Endothelial cell of umbilical vein (primary cell): ENCODE data around the gene ADRM1. TPM values are rescaled to one million over a fixed set of nuclear protein-coding genes. Genes with fewer than 3 reads are reported as not detected.

ENCODE experiments used
- BruUV-seq: library from RNA; stranded (reverse); fragments of 400-500 nt; replicated peaks from 2 replicates; lab custom pipeline; 2021; lab: Mats Ljungman, UMichigan
- CTCF ChIA-PET: fragments of 300-600, 350-600 bp; sonication (Branson Sonifier 250); formaldehyde crosslinking; loops from one replicate; lab custom pipeline; 2021; ENCODE audit warnings: antibody characterized with exemption, inconsistent platforms; lab: Charles Lee
- POLR2A ChIA-PET: fragments of 300-600, 350-600 bp; sonication (Branson Sonifier 250); formaldehyde crosslinking; loops from one replicate; lab custom pipeline; 2021; ENCODE audit warnings: antibody characterized with exemption, inconsistent platforms; lab: Charles Lee
- DNase-seq: peaks from one replicate; pipeline ENCODE4 v3.0.0-alpha.2; 2011; ENCODE audit warnings: low read depth, low spot score
- FAIRE-seq: peaks from 2 replicates; lab custom pipeline; 2011; peaks lifted over from hg19 to GRCh38; lab: Jason Lieb, UNC
- H2AFZ ChIP-seq: 2 replicates; pipeline ENCODE4 v1.6.0; 2012; ENCODE audit warnings: low read depth, low read length, control low read depth, inconsistent platforms
- H3K27ac ChIP-seq: 2 replicates; pipeline ENCODE4 v1.5.1; 2011; ENCODE audit warnings: low read depth, mild to moderate bottlenecking, control low read depth, low read length, moderate library complexity; ENCODE audit not compliant: insufficient read depth
- H3K27me3 ChIP-seq, 2 experiments: 2 replicates each; pipeline versions ENCODE4 v1.6.0 to v1.6.1; 2011; ENCODE audit warnings: low read length in 2 of 2, mixed read lengths in 1 of 2; ENCODE audit not compliant: control insufficient read depth in 2 of 2, insufficient read depth in 2 of 2
- H3K36me3 ChIP-seq, 2 experiments: 2 replicates in 1 of 2; 3 replicates in 1 of 2; pipeline ENCODE4 v1.5.1; 2011; ENCODE audit warnings: low read length in 2 of 2, mild to moderate bottlenecking in 1 of 2, moderate library complexity in 1 of 2; ENCODE audit not compliant: control insufficient read depth in 2 of 2, insufficient read depth in 2 of 2; ENCODE audit errors: extremely low read depth in 1 of 2
- H3K4me1 ChIP-seq: 3 replicates; pipeline ENCODE4 v1.5.1; 2011; ENCODE audit warnings: mild to moderate bottlenecking, low read length; ENCODE audit not compliant: control insufficient read depth, insufficient read depth; ENCODE audit errors: extremely low read depth
- H3K4me2 ChIP-seq: 2 replicates; pipeline ENCODE4 v1.6.1; 2011; ENCODE audit warnings: low read length, control low read depth, mixed read lengths; ENCODE audit not compliant: insufficient read depth
- H3K4me3 ChIP-seq, 3 experiments: fragments of 200-600 bp in 1 of 3; sonication (generic), shearing (Covaris generic) in 1 of 3; replicated peaks in 1 of 3; 2 replicates each; pipeline ENCODE4 v1.5.1; 2011 to 2016; ENCODE audit warnings: control low read depth in 3 of 3, low read length in 3 of 3, mild to moderate bottlenecking in 2 of 3, inconsistent platforms in 1 of 3, low read depth in 1 of 3, moderate library complexity in 1 of 3; ENCODE audit not compliant: insufficient read depth in 1 of 3
- H3K79me2 ChIP-seq: 2 replicates; pipeline ENCODE4 v1.6.0; 2012; ENCODE audit warnings: low read length, inconsistent platforms; ENCODE audit not compliant: control insufficient read depth, insufficient read depth
- H3K9ac ChIP-seq: replicated peaks from 2 replicates; pipeline ENCODE3; 2011; ENCODE audit warnings: low read length, control low read depth; ENCODE audit not compliant: insufficient read depth; ENCODE audit errors: extremely low read depth
- H3K9me1 ChIP-seq: replicated peaks from 3 replicates; pipeline ENCODE4 v1.6.0; 2011; ENCODE audit warnings: mild to moderate bottlenecking, low read length; ENCODE audit not compliant: control insufficient read depth, insufficient read depth; ENCODE audit errors: extremely low read depth
- H3K9me3 ChIP-seq: replicated peaks from 2 replicates; pipeline ENCODE4 v1.5.1; 2012; ENCODE audit warnings: low read length, inconsistent platforms; ENCODE audit not compliant: control insufficient read depth, insufficient read depth
- H4K20me1 ChIP-seq: replicated peaks from 2 replicates; pipeline ENCODE3; 2011; ENCODE audit warnings: mild to moderate bottlenecking, low read length; ENCODE audit not compliant: control insufficient read depth, insufficient read depth; ENCODE audit errors: extremely low read depth
- CTCF ChIP-seq, 2 donors: IDR thresholded peaks; 1 replicate in 1 of 2; 2 replicates in 1 of 2; pipeline ENCODE4 v1.5.1; 2011; ENCODE audit warnings: low read length in 2 of 2, mild to moderate bottlenecking in 2 of 2, moderate library complexity in 2 of 2, control low read depth in 1 of 2, inconsistent platforms in 1 of 2, low read depth in 1 of 2; ENCODE audit not compliant: insufficient read depth in 1 of 2; ENCODE audit errors: extremely low read depth in 1 of 2
- EZH2 ChIP-seq: IDR thresholded peaks from 2 replicates; pipeline ENCODE4 v1.6.1; 2012; ENCODE audit warnings: borderline replicate concordance, low read depth, mild to moderate bottlenecking, moderate library complexity, low read length, inconsistent platforms; ENCODE audit not compliant: severe bottlenecking
- FOS ChIP-seq: IDR thresholded peaks from 2 replicates; pipeline ENCODE4 v1.6.1; 2011; ENCODE audit warnings: mild to moderate bottlenecking, low read length, moderate library complexity, borderline replicate concordance; ENCODE audit not compliant: insufficient read depth
- GATA2 ChIP-seq: IDR thresholded peaks from 2 replicates; pipeline ENCODE4 v1.7.0; 2011; ENCODE audit warnings: low read depth, mild to moderate bottlenecking, moderate library complexity, mixed read lengths, low read length; ENCODE audit not compliant: insufficient read length, insufficient read depth
- JUN ChIP-seq: IDR thresholded peaks from 2 replicates; pipeline ENCODE4 v1.6.1; 2011; ENCODE audit warnings: borderline replicate concordance, low read depth; ENCODE audit not compliant: insufficient read length, insufficient read depth
- MAX ChIP-seq: IDR thresholded peaks from 2 replicates; pipeline ENCODE4 v1.6.1; 2011; ENCODE audit not compliant: insufficient read depth, insufficient read length
- MYC ChIP-seq: IDR thresholded peaks from one replicate; pipeline ENCODE4 v1.6.1; 2011; ENCODE audit warnings: mild to moderate bottlenecking, low read depth, low read length
- POLR2A ChIP-seq: IDR thresholded peaks from 2 replicates; pipeline ENCODE4 v1.6.1; 2012; ENCODE audit warnings: low read depth, mild to moderate bottlenecking, control low read depth, low read length
- POLR2AphosphoS5 ChIP-seq: IDR thresholded peaks from 2 replicates; pipeline ENCODE4 v1.6.1; 2012; ENCODE audit warnings: low read depth, mild to moderate bottlenecking, control low read depth, low read length, moderate library complexity; ENCODE audit not compliant: insufficient read depth
- dilution Hi-C: fragments of 300-500 bp; cut with MboI; formaldehyde crosslinking; loops from one replicate; pipeline ENCODE4 v1.15.0; 2019; ENCODE audit warnings: low sequenced_read_pairs; ENCODE audit not compliant: extremely low pct_ligation_motif_present
- intact Hi-C: fragments of 100-400 bp; cut with micrococcal nuclease; formaldehyde crosslinking; loops from one replicate; pipeline ENCODE4 v1.10.0; 2022
- polyA plus RNA-seq, 4 experiments: library from polyadenylated mRNA; depleted of rRNA in 3 of 4; stranded (reverse) in 3 of 4; unstranded in 1 of 4; fragments of >200 nt; gene quantifications; 2 replicates each; pipeline versions ENCODE4 v1.2.1 to v1.2.3, GENCODE V29; 2011 to 2012; ENCODE audit warnings: missing spikeins in 1 of 4
- total RNA-seq: library from RNA; stranded (reverse); gene quantifications from 2 replicates; pipeline ENCODE4 v1.2.3, GENCODE V29; 2021

Gene ADRM1
- total and polyA plus RNA-seq, 2 donors (not counting 3 experiments of a cell fraction or from before 2014, with no cell fraction given): 154 to 179 TPM

DNA sequence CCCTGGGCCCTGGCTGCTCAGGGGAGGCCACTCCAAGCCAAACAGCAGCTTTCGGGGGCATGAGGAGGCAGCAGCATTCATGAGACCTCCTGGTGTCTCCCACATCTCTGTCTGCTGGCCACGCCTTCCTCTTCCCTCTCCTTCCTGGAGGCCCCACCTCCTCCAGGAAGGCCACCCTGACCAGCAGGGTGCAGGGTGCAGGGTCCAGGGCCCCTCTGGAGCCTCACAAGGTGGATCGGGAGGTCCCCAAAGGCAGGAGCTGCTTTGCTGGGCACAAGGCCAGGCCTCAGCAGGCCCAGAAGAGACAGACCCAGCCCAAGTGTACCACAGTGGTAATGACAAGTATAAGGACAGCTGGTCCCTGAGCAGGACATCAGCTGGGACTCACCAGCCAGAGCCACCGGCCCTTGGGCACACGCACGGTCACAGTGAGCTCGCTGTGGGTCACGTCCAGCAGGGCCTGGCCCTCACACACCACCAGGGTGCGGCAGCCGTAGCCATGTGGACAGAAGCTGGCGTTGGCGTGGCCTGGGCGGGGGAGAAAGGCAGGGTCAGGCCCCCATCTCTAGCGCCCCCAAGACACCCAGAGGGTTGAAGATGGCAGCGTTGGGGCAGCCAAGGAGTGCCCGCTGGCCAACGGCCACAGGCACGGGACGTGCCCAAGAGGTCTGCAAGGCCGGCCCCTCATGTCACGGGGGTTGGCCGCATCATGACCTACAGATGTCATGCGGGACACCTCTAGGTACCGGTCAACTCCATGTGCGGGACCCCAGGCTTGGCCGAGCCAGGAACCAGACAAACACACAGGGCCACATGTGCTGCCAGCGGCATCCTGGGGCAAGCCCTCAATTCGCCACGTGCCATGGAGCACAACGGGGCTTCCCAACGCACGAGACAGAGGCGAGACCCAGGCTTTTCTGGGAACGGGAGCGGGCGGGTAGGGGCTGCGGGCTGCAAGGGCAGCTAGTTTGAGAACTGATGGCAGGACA lies 26.9 kb downstream of the ADRM1 start:
- Histone ChIP-seq H3K9me3 (no peaks in the 10 kb centered on the region), H3K79me2 (no peaks in the 10 kb centered on the region), H3K9me1 (no peaks in the 10 kb centered on the region), H3K27ac (no peak overlapping the region), H3K4me2 (no peak overlapping the region), H3K36me3 (peaks cover 20 to 60% of the 10 kb centered on the region in 2 experiments), H2AFZ (no peak overlapping the region), H3K4me1 (no peaks in the 10 kb centered on the region), H3K9ac (no peak overlapping the region), H3K27me3 (no peaks in the 10 kb centered on the region), H4K20me1 (no peaks in the 10 kb centered on the region), H3K4me3 (no peak overlapping the region)
- TF ChIP-seq POLR2A: no peak
- no peak for TF ChIP-seq MAX
- TF ChIP-seq POLR2AphosphoS5: no peak
- no peak for TF ChIP-seq CTCF (IDR thresholded peaks at IDR 0.05; ENCODE audit: extremely low read depth in 1 of 2, insufficient read depth in 1 of 2, low read depth in 1 of 2, low read length in 2 of 2)
- no peak for TF ChIP-seq JUN
- TF ChIP-seq GATA2: no peak
- no peak for TF ChIP-seq EZH2
- TF ChIP-seq FOS: no peak
- no peak for TF ChIP-seq MYC
- DNase-seq: no peak
- CTCF ChIA-PET: interaction anchor here (0.9 to 2.1 kb wide), 3 partner anchors 39 to 53 kb away, joined by 3 to 12 read pairs (median 4); no protein-coding TSS in a partner anchor
- intact Hi-C loops (no loop called here), dilution Hi-C loops (no loop called here)
- POLR2A ChIA-PET: no interaction called here
- BruUV-seq: no TSS peak
- no peak for FAIRE-seq
